ENCODE results near the gene PVRIG.
"Not testable (repeated sequence)": the region's sequence is repeated elsewhere in the genome, so short reads cannot be mapped to it uniquely, and the experiment has no call there.

DNA sequence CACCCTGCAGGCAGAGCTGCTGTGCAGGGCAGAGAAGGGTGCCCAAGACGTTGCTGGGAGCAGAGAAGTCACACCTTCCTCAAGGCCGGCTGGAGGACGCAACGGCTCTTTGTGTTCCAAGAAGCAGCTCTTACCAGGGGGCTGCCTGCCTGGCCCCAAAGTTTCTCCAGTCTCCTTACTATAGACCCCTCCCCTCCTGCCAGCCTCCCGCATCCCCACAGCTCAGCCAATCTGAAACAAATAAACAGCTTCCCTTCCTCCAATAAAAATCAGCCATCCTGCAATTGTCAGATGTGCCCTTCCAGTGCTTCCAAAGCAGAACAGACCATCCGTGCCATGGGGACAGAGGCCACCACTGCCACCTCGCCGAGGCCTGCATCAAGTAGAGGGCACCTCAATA is 40.2 kb downstream of the PVRIG start:
- TF ChIP-seq CTCF (IDR thresholded peaks at IDR 0.05; ENCODE audit: poor library complexity); EZH2 (IDR thresholded peaks at IDR 0.05; ENCODE audit: borderline replicate concordance); EZH2phosphoT487 (IDR thresholded peaks at IDR 0.05; ENCODE audit: low read depth, severe bottlenecking, unreplicated experiment): not testable (repeated sequence)
